Muscle layer of colon (tissue), 2 donors: ENCODE data around the gene SKIDA1.
A peak's percentile ranks its signal among the peaks of the same experiment; 100 is the strongest.

Experiments used
- H3K27ac ChIP-seq: one replicate; pipeline ENCODE4 v1.7.0; 2013; ENCODE audit warnings: low read depth, mild to moderate bottlenecking, low read length, moderate library complexity
- H3K27me3 ChIP-seq, 2 donors: one replicate each; pipeline ENCODE4 v1.7.0; 2013; ENCODE audit warnings: low read length in 2 of 2, mild to moderate bottlenecking in 2 of 2; ENCODE audit not compliant: insufficient read depth in 2 of 2, control insufficient read depth in 1 of 2
- H3K36me3 ChIP-seq: one replicate; pipeline ENCODE4 v1.7.0; 2013; ENCODE audit warnings: mild to moderate bottlenecking, low read length; ENCODE audit not compliant: insufficient read depth
- H3K4me1 ChIP-seq: one replicate; pipeline ENCODE4 v1.7.0; 2013; ENCODE audit warnings: mild to moderate bottlenecking, low read length; ENCODE audit not compliant: insufficient read depth
- H3K4me3 ChIP-seq, 2 donors: one replicate each; pipeline ENCODE4 v1.7.0; 2013; ENCODE audit warnings: low read length in 2 of 2, low read depth in 1 of 2, mild to moderate bottlenecking in 1 of 2, moderate library complexity in 1 of 2
- H3K9ac ChIP-seq: one replicate; pipeline ENCODE4 v1.7.0; 2013; ENCODE audit warnings: low read length
- H3K9me3 ChIP-seq: one replicate; pipeline ENCODE4 v1.7.0; 2013; ENCODE audit warnings: mild to moderate bottlenecking, low read length
- donor health status: abdominal sarcoma.
- donor health status: Adenocarcinoma of cecum.

Gene SKIDA1

GRCh38 chr10:21495002-21495751 lies 30.3 kb downstream of the SKIDA1 start:
- no peaks in the 10 kb centered on the region for H3K4me1 ChIP-seq
- peak overlapping the region; percentile 39 for H3K9ac ChIP-seq
- H3K9me3 ChIP-seq, result no peaks in the 10 kb centered on the region
- H3K27ac ChIP-seq, result peak overlapping the region; percentile 76
- peak overlapping the region; percentile 84 to 85 for H3K4me3 ChIP-seq
- H3K36me3 ChIP-seq, result no peaks in the 10 kb centered on the region
- no peaks in the 10 kb centered on the region for H3K27me3 ChIP-seq

GRCh38 chr10:21494191-21495001 lies 31.1 kb downstream of the SKIDA1 start:
- H3K9ac ChIP-seq, result peak overlapping the region; percentile 39
- peak overlapping the region; percentile 76 for H3K27ac ChIP-seq
- H3K27me3 ChIP-seq, result no peaks in the 10 kb centered on the region
- H3K36me3 ChIP-seq, result no peaks in the 10 kb centered on the region
- peak overlapping the region; percentile 84 to 85 for H3K4me3 ChIP-seq
- no peaks in the 10 kb centered on the region for H3K9me3 ChIP-seq
- H3K4me1 ChIP-seq, result no peaks in the 10 kb centered on the region

- Histone ChIP-seq H3K27ac (peak overlapping the region; percentile 44), H3K9ac (no peak overlapping the region), H3K27me3 (no peaks in the 10 kb centered on the region), H3K4me1 (no peaks in the 10 kb centered on the region), H3K9me3 (no peaks in the 10 kb centered on the region), H3K36me3 (no peaks in the 10 kb centered on the region), H3K4me3 (peak overlapping the region in 1 of 2 donors; percentile 84)
Measured at GRCh38 chr10:21493784-21494183, 31.7 kb downstream of the SKIDA1 start.

- H3K27me3 ChIP-seq, result no peaks in the 10 kb centered on the region
- H3K27ac ChIP-seq, result no peak overlapping the region
- H3K9ac ChIP-seq, result no peak overlapping the region
- no peak overlapping the region for H3K4me3 ChIP-seq
- H3K36me3 ChIP-seq, result no peaks in the 10 kb centered on the region
- no peaks in the 10 kb centered on the region for H3K9me3 ChIP-seq
- H3K4me1 ChIP-seq, result no peaks in the 10 kb centered on the region
Measured at GRCh38 chr10:21492421-21492820, 33.1 kb downstream of the SKIDA1 start.

- Histone ChIP-seq H3K27ac (no peak overlapping the region), H3K27me3 (no peaks in the 10 kb centered on the region), H3K9ac (no peak overlapping the region), H3K9me3 (no peaks in the 10 kb centered on the region), H3K4me3 (no peak overlapping the region), H3K4me1 (no peaks in the 10 kb centered on the region), H3K36me3 (no peaks in the 10 kb centered on the region)
Measured at GRCh38 chr10:21490711-21491105, 34.8 kb downstream of the SKIDA1 start.

- Histone ChIP-seq H3K36me3 (no peaks in the 10 kb centered on the region), H3K4me3 (no peak overlapping the region), H3K9ac (no peak overlapping the region), H3K27me3 (no peaks in the 10 kb centered on the region), H3K4me1 (no peaks in the 10 kb centered on the region), H3K9me3 (no peaks in the 10 kb centered on the region), H3K27ac (no peak overlapping the region)
Measured at GRCh38 chr10:21490028-21490710, 35.3 kb downstream of the SKIDA1 start.

GRCh38 chr10:21488957-21489446 lies 36.5 kb downstream of the SKIDA1 start:
- no peak overlapping the region for H3K27ac ChIP-seq

GRCh38 chr10:21488246-21488956 lies 37.1 kb downstream of the SKIDA1 start:
- H3K9ac ChIP-seq, result no peak overlapping the region
- no peaks in the 10 kb centered on the region for H3K27me3 ChIP-seq
- H3K9me3 ChIP-seq, result no peaks in the 10 kb centered on the region
- H3K4me3 ChIP-seq, result no peak overlapping the region
- H3K4me1 ChIP-seq, result no peaks in the 10 kb centered on the region
- no peak overlapping the region for H3K27ac ChIP-seq
- H3K36me3 ChIP-seq, result no peaks in the 10 kb centered on the region

More at GRCh38 chr10:21488957-21489446, 36.5 kb downstream of the SKIDA1 start:
- H3K9ac ChIP-seq, result no peak overlapping the region
- no peaks in the 10 kb centered on the region for H3K4me1 ChIP-seq
- H3K4me3 ChIP-seq, result no peak overlapping the region
- H3K27me3 ChIP-seq, result no peaks in the 10 kb centered on the region
- no peaks in the 10 kb centered on the region for H3K36me3 ChIP-seq
- H3K9me3 ChIP-seq, result no peaks in the 10 kb centered on the region

- Histone ChIP-seq H3K27ac (no peak overlapping the region), H3K9ac (no peak overlapping the region), H3K4me3 (no peak overlapping the region), H3K9me3 (no peaks in the 10 kb centered on the region), H3K36me3 (no peaks in the 10 kb centered on the region), H3K27me3 (no peaks in the 10 kb centered on the region), H3K4me1 (no peaks in the 10 kb centered on the region)
Measured at GRCh38 chr10:21487416-21488180, 37.9 kb downstream of the SKIDA1 start.

- Histone ChIP-seq H3K4me1 (no peaks in the 10 kb centered on the region), H3K4me3 (no peak overlapping the region), H3K9me3 (no peaks in the 10 kb centered on the region), H3K27ac (no peak overlapping the region), H3K9ac (no peak overlapping the region), H3K27me3 (no peaks in the 10 kb centered on the region), H3K36me3 (no peaks in the 10 kb centered on the region)
Measured at GRCh38 chr10:21482821-21483220, 42.7 kb downstream of the SKIDA1 start.
